ENCODE results near the gene SUGCT.

Gene SUGCT

GRCh38 chr7:40701836-40702551 lies 567.2 kb downstream of the SUGCT start:
- DNase-seq: no peak

DNA sequence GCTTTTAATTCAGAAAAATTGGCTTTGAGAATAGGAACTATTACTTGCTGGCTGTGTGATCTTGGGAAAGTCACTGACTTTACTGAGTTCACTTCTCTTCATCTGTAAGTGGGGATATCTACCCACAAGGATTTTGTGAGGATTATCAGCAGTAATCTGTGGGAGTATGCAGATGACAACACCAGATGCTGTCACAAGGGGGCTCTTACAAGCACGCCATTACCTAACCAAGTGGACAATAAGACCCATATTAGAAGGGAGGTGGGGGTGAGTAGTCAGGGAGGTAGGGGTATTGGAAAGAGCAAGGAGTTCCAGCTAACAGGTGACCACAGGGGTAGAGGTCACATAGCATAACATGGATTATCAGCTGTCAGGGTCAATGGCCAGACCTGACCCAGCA lies 569.4 kb downstream of the SUGCT start:
- DNase-seq: no peak

DNA sequence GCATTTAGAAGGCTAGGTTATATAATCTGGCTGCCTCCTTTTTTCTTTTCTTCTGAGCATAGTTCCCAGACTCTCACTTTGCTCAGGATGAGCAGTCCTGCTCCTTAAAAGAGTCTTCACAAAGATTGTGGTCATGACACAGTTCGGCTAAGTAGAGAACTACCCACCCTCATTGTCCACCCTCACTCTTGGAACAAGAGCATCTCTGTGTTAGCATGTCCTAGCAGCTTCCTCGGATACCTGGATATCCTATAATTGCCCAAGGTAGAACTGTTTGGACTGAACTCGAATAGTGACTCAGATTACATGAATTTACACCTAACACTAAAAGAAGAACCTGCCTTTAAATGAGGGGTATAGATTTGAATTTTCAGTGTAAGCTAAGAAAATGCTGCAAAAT lies 572.0 kb downstream of the SUGCT start:
- DNase-seq: no peak

DNA sequence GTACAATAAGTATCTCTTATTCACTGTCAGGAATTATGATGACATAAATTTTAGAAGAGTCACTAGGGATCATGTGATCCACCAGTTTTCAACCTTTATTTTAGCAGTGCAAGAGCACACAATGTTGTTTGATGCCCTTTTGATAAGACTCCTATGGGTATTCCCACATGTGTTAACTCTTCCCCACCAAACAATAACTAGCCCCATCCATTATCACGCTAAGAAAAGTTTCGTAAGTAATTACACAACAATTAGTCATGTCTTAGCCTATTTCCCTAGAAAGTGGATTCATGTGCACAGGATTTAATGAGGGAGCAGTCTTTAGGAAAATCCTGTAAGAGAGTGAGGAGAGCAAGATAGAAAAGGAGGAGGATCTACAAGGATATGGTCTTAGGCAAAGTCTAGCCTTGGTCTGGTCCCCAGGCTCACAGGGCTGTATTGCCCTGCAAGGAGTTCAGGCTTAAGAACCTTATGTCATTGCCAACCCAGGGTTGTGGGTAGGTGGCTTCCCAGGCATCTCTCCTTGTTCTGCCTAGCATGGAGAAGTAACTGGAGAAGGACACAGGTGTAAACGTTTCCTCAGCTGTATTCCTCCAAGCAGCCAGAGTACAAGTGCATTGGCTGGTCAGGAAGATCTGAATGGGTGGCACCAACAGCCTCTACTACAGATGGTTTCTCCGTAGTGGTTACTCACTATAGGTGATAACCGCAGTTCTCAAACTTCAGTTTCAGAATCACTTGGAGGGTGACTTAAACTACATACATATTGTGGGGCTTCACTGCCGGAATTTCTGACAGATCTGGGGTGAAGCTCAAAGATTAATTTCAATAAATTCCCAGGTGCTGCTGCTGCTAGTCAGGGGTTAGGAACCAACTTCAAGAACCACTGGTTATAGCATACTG lies 574.5 kb downstream of the SUGCT start:
- DNase-seq: no peak

DNA sequence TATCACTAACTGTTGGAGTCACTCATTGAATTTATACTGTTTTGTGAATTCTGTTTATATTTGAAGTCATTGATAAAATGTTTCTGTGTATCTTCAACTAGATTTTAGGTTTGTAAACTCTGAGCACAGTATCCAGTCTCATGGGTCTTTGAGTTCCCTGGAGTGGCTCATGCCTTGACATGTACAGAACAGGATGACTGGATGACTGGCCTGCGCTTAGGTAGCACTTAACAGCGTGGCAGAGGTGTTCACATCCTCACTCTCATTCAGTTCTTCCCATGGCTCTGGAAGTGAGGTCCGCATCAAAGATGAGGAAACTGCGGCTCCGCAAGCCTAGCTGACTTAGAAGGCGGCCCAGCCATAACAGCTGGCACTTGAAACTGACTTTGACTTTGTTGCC lies 576.9 kb downstream of the SUGCT start:
- no peak for DNase-seq

GRCh38 chr7:40714363-40715052 lies 579.7 kb downstream of the SUGCT start:
- no peak for DNase-seq

DNA sequence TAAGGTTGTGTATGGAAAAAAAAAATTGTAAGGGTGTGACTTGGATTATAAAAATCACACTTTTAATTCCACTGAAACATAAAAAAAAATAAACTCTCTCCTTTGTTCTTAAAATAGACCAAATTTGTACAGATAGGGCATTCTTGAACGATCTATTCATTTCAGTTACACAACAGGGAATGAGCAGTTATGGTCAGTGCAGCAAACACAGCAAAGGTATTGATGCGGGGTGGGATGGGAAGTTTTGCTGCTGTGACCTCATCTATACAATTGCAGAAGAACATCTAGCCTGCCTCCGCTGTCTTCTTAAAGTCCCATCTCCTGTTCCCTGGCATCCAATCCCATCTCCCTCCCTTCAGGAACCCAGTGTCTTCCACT lies 580.2 kb downstream of the SUGCT start:
- DNase-seq: no peak

DNA sequence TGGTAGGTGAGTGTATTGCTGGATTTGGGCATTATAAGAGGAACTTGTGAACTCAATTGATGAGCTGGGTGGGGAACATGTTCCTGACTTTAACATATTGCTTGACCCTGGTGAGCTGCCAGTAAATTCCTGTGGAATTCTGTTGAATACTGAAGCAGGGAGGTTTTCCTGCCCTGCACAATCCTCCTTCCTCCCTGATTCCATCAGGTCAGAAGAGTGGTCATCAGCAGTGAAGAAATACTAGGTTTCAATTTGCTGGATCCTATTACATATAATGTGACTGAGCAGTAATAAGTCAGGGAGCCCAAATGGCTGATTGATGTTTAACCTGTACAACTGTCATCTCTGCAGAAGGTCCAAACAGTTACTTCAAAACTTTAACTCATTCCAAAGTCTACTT lies 581.2 kb downstream of the SUGCT start:
- no peak for DNase-seq

DNA sequence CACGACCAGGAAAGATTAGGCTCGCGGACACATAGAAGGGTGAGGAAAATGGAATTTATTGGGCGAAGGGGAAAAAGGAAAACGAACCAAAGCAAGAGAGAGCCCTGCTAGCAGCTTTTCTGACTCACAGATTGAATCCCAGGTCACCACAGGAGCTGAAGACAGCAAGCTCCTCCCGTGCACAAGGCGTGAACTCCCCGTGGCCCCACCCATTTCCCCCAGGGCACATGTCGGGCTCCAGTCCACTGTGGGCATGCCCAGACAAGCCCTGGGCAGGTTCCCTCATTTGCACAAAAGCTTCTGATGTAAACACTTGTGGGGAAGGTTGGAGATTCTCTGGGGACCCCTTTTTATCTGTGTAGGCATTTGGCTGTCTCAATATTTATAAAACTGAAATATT lies 582.4 kb downstream of the SUGCT start:
- no peak for DNase-seq

DNA sequence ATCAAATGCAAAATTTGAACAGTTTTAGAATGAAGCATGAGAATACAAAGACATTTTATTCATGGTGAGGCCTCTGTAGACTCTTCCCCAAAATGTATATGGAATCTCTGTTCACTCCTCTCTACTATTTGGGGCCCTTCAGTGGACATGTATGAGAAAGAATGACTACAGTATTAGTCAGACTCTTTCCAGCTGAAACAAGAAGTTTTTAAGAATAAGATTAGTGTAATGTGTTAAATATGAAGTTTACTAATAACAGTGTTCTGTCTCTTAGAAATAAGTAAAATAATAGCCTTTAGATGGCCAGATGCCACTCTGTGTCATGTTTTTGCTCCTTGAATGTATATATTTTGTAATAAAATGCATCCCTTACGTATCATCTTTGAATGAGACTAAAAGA lies 585.6 kb downstream of the SUGCT start:
- DNase-seq: no peak

GRCh38 chr7:40721342-40721949 lies 586.6 kb downstream of the SUGCT start:
- no peak for DNase-seq

- no peak for DNase-seq
Observed at GRCh38 chr7:40722242-40722641, 587.4 kb downstream of the SUGCT start.

DNA sequence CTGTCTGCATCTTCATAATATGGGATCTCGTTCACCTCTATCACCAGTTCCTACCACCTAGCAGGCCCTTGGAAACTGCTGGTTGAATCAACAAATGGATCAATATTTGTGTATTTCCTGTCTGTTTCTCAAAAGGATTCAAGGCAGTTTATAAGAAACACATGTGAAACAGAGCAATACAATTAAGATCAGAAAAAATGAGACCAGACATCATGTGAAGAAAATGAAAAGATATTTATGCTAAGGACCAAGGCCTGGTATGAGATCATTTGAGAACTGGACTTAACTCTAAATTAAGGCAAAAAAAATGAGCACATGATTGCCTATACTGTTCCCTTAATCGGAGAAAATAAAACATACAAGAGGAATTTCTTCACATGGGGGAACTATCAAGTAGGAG lies 589.0 kb downstream of the SUGCT start:
- no peak for DNase-seq

DNA sequence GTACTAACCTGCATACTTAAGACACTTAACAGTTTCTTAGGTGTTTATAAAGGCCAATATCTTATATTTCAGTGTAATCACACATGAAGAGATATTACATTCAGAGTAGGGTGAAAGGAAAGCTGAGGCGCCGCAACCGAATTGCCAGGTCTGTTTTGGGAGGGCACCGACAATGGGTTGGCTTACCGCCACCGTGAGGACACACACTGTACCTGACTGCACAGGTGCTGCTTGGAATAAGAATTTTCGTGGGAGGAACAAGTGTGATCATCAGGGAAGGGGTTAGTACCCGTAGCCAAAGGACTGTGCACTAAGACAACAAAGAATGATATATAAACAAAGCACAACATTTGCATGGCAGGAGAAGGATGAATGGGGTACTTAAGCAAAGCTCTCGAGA lies 591.8 kb downstream of the SUGCT start:
- DNase-seq: no peak

- no peak for DNase-seq
Observed at GRCh38 chr7:40733114-40733513, 598.3 kb downstream of the SUGCT start.

- DNase-seq: no peak
Observed at GRCh38 chr7:40733578-40733977, 598.8 kb downstream of the SUGCT start.

GRCh38 chr7:40739257-40739656 lies 604.5 kb downstream of the SUGCT start:
- DNase-seq: no peak

- DNase-seq: no peak
Observed at GRCh38 chr7:40742270-40742669, 607.5 kb downstream of the SUGCT start.

DNA sequence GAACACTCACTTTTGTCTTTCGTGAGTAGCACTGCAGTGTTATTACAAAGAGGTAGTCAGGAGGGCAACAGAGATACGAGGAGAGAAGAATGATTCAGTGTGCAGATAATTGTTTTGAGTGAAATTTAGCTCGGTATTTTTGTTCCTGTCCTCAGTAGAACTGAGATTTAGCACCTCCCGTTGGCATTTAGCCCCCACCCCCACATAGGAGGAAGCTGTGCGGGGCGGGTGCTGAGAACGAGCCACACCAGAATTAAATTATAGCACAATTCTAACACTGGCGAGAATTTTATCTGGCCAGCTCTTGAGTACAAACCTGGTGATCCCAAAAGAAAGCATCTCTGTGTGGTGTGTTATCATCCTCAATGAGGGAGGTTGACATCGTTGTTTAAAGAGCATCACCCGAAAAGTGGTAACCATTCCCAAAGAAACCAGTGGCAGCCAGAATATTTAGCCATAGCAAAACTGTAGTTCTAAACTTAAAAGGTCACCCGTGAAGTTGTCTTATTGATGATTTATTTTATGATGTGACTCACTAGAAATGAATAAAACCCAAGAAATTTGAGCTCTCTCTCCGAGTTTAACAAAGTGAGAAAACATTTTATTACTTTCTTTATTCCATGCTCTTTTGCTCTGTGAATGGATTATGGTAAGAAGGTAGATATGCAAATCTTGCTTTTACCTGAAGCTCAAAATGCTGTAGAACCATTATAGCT lies 612.2 kb downstream of the SUGCT start:
- no peak for DNase-seq

- DNase-seq: no peak
Observed at GRCh38 chr7:40747856-40748255, 613.1 kb downstream of the SUGCT start.

DNA sequence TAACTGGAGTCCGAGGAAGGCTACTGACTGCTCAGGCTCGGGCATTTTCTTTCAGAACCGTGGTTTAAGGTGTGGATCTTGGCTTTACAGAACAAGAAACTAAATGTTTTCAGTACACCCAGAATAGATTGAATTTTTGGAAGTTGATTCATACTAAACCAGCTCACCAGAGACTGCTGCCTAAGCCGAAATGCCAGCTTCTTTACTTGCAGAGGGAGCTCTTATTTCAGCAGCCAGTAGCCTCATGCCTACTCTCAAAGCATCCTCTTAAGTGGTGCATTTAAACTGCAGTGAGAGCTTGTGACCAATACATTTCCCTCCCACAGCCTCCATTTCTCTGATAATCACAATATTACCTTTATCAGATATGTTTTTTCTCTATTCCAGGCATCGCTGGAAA lies 615.1 kb downstream of the SUGCT start:
- no peak for DNase-seq

- no peak for DNase-seq
Observed at GRCh38 chr7:40753455-40753854, 618.6 kb downstream of the SUGCT start.

DNA sequence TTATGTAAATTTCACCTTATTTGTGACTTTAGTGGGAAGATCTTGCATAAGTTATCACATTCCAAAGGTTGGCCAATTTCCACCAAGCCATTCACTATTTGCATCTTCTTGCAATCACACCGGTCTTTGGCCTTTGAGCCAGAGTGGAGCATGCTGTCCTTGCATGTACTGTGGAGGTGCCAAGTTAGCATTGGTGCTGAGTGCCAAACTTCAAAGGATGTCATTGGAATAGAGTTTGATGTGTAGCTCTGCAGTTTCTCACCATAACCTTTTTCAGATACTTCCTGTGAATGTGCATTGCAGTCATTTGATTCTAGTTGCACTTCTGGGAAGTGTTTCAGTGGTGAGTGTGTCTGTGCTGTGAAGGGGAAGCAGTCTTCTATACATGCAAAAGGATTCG lies 620.6 kb downstream of the SUGCT start:
- DNase-seq: no peak

Data from CD4-positive, alpha-beta T cell treated with Interleukin-12 subunit alpha and Interleukin-12 subunit beta, for 1 hour (primary cell).